HCT116 (cell line): ENCODE measurements around the gene SAE1. TPM values are rescaled to one million over a fixed set of nuclear protein-coding genes. Genes with fewer than 3 reads are reported as not detected.

Experiments
- ATAC-seq: fragments of 200-7000 bp; cut with Tn5 transposase; 2 replicates; pipeline ENCODE4 v1.9.1; 2020; ENCODE audit warnings: mild to moderate bottlenecking, moderate library complexity
- Bru-seq: library from RNA; stranded (reverse); fragments of 400-500 nt; gene quantifications from one replicate; lab custom pipeline; 2021; lab: Mats Ljungman, UMichigan
- BruChase-seq, 2 experiments: library from RNA; stranded (reverse); fragments of 400-500 nt; gene quantifications; one replicate each; lab custom pipeline; 2021; lab: Mats Ljungman, UMichigan
- BruUV-seq: library from RNA; stranded (reverse); fragments of 400-500 nt; replicated peaks from 2 replicates; lab custom pipeline; 2021; lab: Mats Ljungman, UMichigan
- CTCF ChIA-PET: fragments of 300-600 bp; sonication (Branson Sonifier 250); formaldehyde crosslinking; loops from one replicate; lab custom pipeline; 2021; ENCODE audit warnings: antibody characterized with exemption; lab: Charles Lee
- POLR2A ChIA-PET: fragments of 300-600, 350-600 bp; sonication (Branson Sonifier 250); formaldehyde crosslinking; loops from one replicate; lab custom pipeline; 2021; ENCODE audit warnings: antibody characterized with exemption; lab: Charles Lee
- RAD21 ChIA-PET, 2 experiments: fragments of 300-600 bp; sonication (Branson Sonifier 250); formaldehyde crosslinking; loops; one replicate each; lab custom pipeline; 2023; ENCODE audit warnings: low total read pairs in 2 of 2; ENCODE audit not compliant: uncharacterized antibody in 2 of 2, unreplicated experiment in 2 of 2, low non-redundant PET in 1 of 2; lab: Charles Lee
- DNase-seq: peaks from one replicate; pipeline ENCODE4 v3.0.0-alpha.2; 2010; ENCODE audit warnings: low read depth, low spot score
- H2AFZ ChIP-seq: fragments of 200-600 bp; shearing (Covaris generic), sonication (generic); 2 replicates; pipeline ENCODE4 v1.6.1; 2017; ENCODE audit warnings: low read depth, mixed run types, mixed read lengths, antibody characterized with exemption, low read length; ENCODE audit not compliant: poor library complexity, severe bottlenecking
- H3K27ac ChIP-seq: 2 replicates; pipeline ENCODE4 v1.5.1; 2012; ENCODE audit warnings: low read depth, low read length
- H3K27me3 ChIP-seq: fragments of 200-600 bp; sonication (generic); 2 replicates; pipeline ENCODE4 v1.6.1; 2016; ENCODE audit warnings: mixed run types, low read length, mixed read lengths; ENCODE audit not compliant: insufficient read depth
- H3K36me3 ChIP-seq, 2 experiments: fragments of 200-500 bp in 1 of 2; fragments of 200-600 bp in 1 of 2; sonication (Bioruptor generic) in 1 of 2; sonication (generic) in 1 of 2; 2 replicates each; pipeline versions ENCODE4 v1.5.1 to v1.6.1; 2014 to 2016; ENCODE audit warnings: low read length in 2 of 2, inconsistent platforms in 1 of 2, mixed read lengths in 1 of 2, mixed run types in 1 of 2; ENCODE audit not compliant: insufficient read depth in 2 of 2, control insufficient read depth in 1 of 2
- H3K4me1 ChIP-seq, 2 experiments: fragments of 200-600 bp in 1 of 2; sonication (generic) in 1 of 2; 2 replicates each; pipeline versions ENCODE4 v1.5.1 to v1.6.1; 2012 to 2017; ENCODE audit warnings: low read length in 2 of 2, inconsistent platforms in 1 of 2, mild to moderate bottlenecking in 1 of 2, mixed read lengths in 1 of 2, mixed run types in 1 of 2, moderate library complexity in 1 of 2; ENCODE audit not compliant: insufficient read depth in 2 of 2, control insufficient read depth in 1 of 2
- H3K4me2 ChIP-seq: fragments of 200-600 bp; sonication (generic); 2 replicates; pipeline ENCODE4 v1.6.1; 2017; ENCODE audit warnings: mixed run types, low read length, mixed read lengths
- H3K4me3 ChIP-seq, 2 experiments: fragments of 200-600 bp in 1 of 2; sonication (generic) in 1 of 2; replicated peaks in 1 of 2; 2 replicates each; pipeline ENCODE4 v1.5.1; 2011 to 2016; ENCODE audit warnings: low read length in 2 of 2, control low read depth in 1 of 2, low read depth in 1 of 2, mild to moderate bottlenecking in 1 of 2, mixed read lengths in 1 of 2, mixed run types in 1 of 2
- H3K79me2 ChIP-seq: fragments of 200-600 bp; sonication (generic); 2 replicates; pipeline ENCODE4 v1.6.1; 2017; ENCODE audit warnings: mild to moderate bottlenecking, mixed run types, low read length, moderate library complexity, mixed read lengths; ENCODE audit not compliant: insufficient read depth
- H3K9ac ChIP-seq: fragments of 200-600 bp; sonication (generic); 2 replicates; pipeline ENCODE4 v1.6.1; 2016; ENCODE audit warnings: low read length, mixed read lengths
- H3K9me2 ChIP-seq: fragments of 200-600 bp; sonication (generic), shearing (Covaris generic); 2 replicates; pipeline ENCODE4 v1.6.1; 2017; ENCODE audit warnings: mixed run types, mild to moderate bottlenecking, moderate library complexity; ENCODE audit not compliant: insufficient read depth
- H3K9me3 ChIP-seq, 2 experiments: fragments of 200-500 bp in 1 of 2; fragments of 200-600 bp in 1 of 2; sonication (Bioruptor generic) in 1 of 2; sonication (generic) in 1 of 2; 2 replicates each; pipeline ENCODE4 v1.6.1; 2014 to 2017; ENCODE audit warnings: low read length in 2 of 2, mixed read lengths in 2 of 2, inconsistent platforms in 1 of 2, low read depth in 1 of 2, mild to moderate bottlenecking in 1 of 2, mixed run types in 1 of 2, moderate library complexity in 1 of 2; ENCODE audit not compliant: control insufficient read depth in 1 of 2, insufficient read depth in 1 of 2
- H4K20me1 ChIP-seq: fragments of 200-600 bp; sonication (generic), shearing (Covaris generic); 2 replicates; pipeline ENCODE4 v1.6.1; 2017; ENCODE audit warnings: mixed run types, mild to moderate bottlenecking, moderate library complexity; ENCODE audit not compliant: insufficient read depth
- ATF3 ChIP-seq: IDR thresholded peaks from 2 replicates; pipeline ENCODE4 v1.6.1; 2012
- CBX3 ChIP-seq: IDR thresholded peaks from 2 replicates; pipeline ENCODE4 v1.6.1; 2012; ENCODE audit warnings: low read depth
- CEBPB ChIP-seq: IDR thresholded peaks from 2 replicates; pipeline ENCODE4 v1.6.1; 2012; ENCODE audit warnings: low read depth
- CTCF ChIP-seq, 3 experiments: fragments of 200-600 bp in 1 of 3; sonication (generic) in 1 of 3; IDR thresholded peaks in 2 of 3; conservative IDR thresholded peaks in 1 of 3; 2 replicates each; pipeline ENCODE4 v1.5.1; 2012 to 2017; ENCODE audit warnings: low read depth in 2 of 3, low read length in 2 of 3, antibody characterized with exemption in 1 of 3, borderline replicate concordance in 1 of 3, control low read depth in 1 of 3, mild to moderate bottlenecking in 1 of 3, mixed read lengths in 1 of 3, mixed run types in 1 of 3, moderate library complexity in 1 of 3; ENCODE audit not compliant: insufficient read depth in 1 of 3
- EGR1 ChIP-seq: IDR thresholded peaks from 2 replicates; pipeline ENCODE4 v1.6.1; 2012; ENCODE audit warnings: low read depth
- ELF1 ChIP-seq: IDR thresholded peaks from 2 replicates; pipeline ENCODE4 v1.6.1; 2012; ENCODE audit warnings: low read depth, borderline replicate concordance
- FOSL1 ChIP-seq: IDR thresholded peaks from 2 replicates; pipeline ENCODE4 v1.6.1; 2012; ENCODE audit warnings: low read depth
- JUND ChIP-seq: IDR thresholded peaks from 2 replicates; pipeline ENCODE4 v1.6.1; 2012
- POLR2A ChIP-seq: IDR thresholded peaks from 2 replicates; pipeline ENCODE4 v1.7.0; 2011; ENCODE audit warnings: borderline replicate concordance; ENCODE audit not compliant: insufficient read depth, insufficient read length; ENCODE audit errors: extremely low read depth
- RAD21 ChIP-seq: IDR thresholded peaks from 2 replicates; pipeline ENCODE4 v1.6.1; 2012; ENCODE audit warnings: low read depth, mild to moderate bottlenecking
- REST ChIP-seq: IDR thresholded peaks from 2 replicates; pipeline ENCODE4 v1.6.1; 2012; ENCODE audit warnings: low read depth
- SIN3A ChIP-seq: IDR thresholded peaks from 2 replicates; pipeline ENCODE4 v1.6.1; 2012; ENCODE audit warnings: low read depth
- SP1 ChIP-seq: IDR thresholded peaks from 2 replicates; pipeline ENCODE4 v1.6.1; 2012; ENCODE audit warnings: low read depth
- TCF7L2 ChIP-seq: IDR thresholded peaks from 2 replicates; pipeline ENCODE4 v1.7.0; 2011; ENCODE audit warnings: borderline replicate concordance, inconsistent platforms; ENCODE audit not compliant: insufficient read depth, insufficient read length; ENCODE audit errors: extremely low read depth
- YY1 ChIP-seq: IDR thresholded peaks from 2 replicates; pipeline ENCODE4 v1.6.1; 2011; ENCODE audit warnings: low read length, low read depth, moderate library complexity, mild to moderate bottlenecking; ENCODE audit not compliant: insufficient replicate concordance; ENCODE audit errors: extremely low read depth
- ZBTB33 ChIP-seq: IDR thresholded peaks from 2 replicates; pipeline ENCODE4 v1.6.1; 2011; ENCODE audit warnings: mild to moderate bottlenecking, low read length, moderate library complexity; ENCODE audit not compliant: insufficient replicate concordance; ENCODE audit errors: extremely low read depth
- intact Hi-C: fragments of 100-400 bp; cut with micrococcal nuclease; formaldehyde crosslinking; loops from 2 replicates; pipeline ENCODE4 v1.10.0; 2022
- long read RNA-seq: library from polyadenylated mRNA; unstranded; transcript quantifications from one replicate; pipeline ENCODE4 v2.0.0, GENCODE V29; 2021; ENCODE audit not compliant: unreplicated experiment
- polyA plus RNA-seq: library from polyadenylated mRNA; unstranded; fragments of >200 nt; gene quantifications from 2 replicates; pipeline ENCODE4 v1.2.1, GENCODE V29; 2012; ENCODE audit warnings: missing spikeins
- total RNA-seq: library from RNA; stranded (reverse); gene quantifications from one replicate; pipeline ENCODE4 v1.2.1, GENCODE V29; 2021; ENCODE audit not compliant: unreplicated experiment

SAE1 gene
- total RNA-seq (213 TPM), Bru-seq, nascent RNA (percentile 91 among the genes with signal in this experiment), BruChase-seq, experiment 1, labeled RNA remaining after a 6-hour chase (percentile 91 among the genes with signal in this experiment), BruChase-seq, experiment 2, labeled RNA remaining after a 2-hour chase (percentile 88 among the genes with signal in this experiment)
- 154 and 195 TPM in 2 replicates for polyA plus RNA-seq
- long read RNA-seq, transcript SAE1-201 (9 exons, 2,049 nt) = major isoform, 355 of 570 reads
- long read RNA-seq, transcript SAE1-202 (8 exons, 1,851 nt) = minor isoform, 25 of 570 reads
- long read RNA-seq, partial matches to known transcripts = 89 of 570 reads
- long read RNA-seq, other reads (novel, unspliced or antisense) = 96 of 570 reads

GRCh38 chr19:47130589-47131227 is at the start of gene SAE1:
TSS of gene SAE1 (plus strand) at chr19:47130835. CDS start at chr19:47130931, 96 bp downstream.
- Histone ChIP-seq H3K27ac (peak within 1 kb of the TSS; percentile 86), H3K79me2 (peaks cover 50% of the 10 kb centered on the region), H3K4me3 (peak within 1 kb of the TSS; percentile 98 to 100), H3K9ac (peak within 1 kb of the TSS; percentile 94), H2AFZ (peak within 1 kb of the TSS; percentile 52), H3K4me2 (peak within 1 kb of the TSS; percentile 96), H3K36me3 (peaks cover 5 to 11% of the 10 kb centered on the region in 2 experiments; a peak in 2 of 4 replicates), H4K20me1 (peaks cover 8% of the 10 kb centered on the region; the same call in 1 of the 2 replicates), H3K9me2 (no peaks in the 10 kb centered on the region), H3K27me3 (no peaks in the 10 kb centered on the region), H3K4me1 (peaks cover 31 to 46% of the 10 kb centered on the region in 2 experiments), H3K9me3 (peaks cover 0 to 4% of the 10 kb centered on the region in 2 experiments; a peak in 1 of 4 replicates)
- no TSS peak for BruUV-seq
- DNase-seq (peak; percentile 99), ATAC-seq (peak; percentile 90)
- CTCF ChIA-PET = interaction anchor here (1.2 kb wide), 1 partner anchor 9 kb away, joined by 3 read pairs; no protein-coding TSS in a partner anchor
- POLR2A ChIA-PET = interaction anchor here (1.3 to 1.6 kb wide), 2 partner anchors 11 to 17 kb away, joined by 3 to 11 read pairs; partner anchors contain the start of gene ZC3H4
- RAD21 ChIA-PET = interaction anchor here in 1 of 2 experiments (1.0 kb wide), 1 partner anchor 51 kb away, joined by 5 read pairs; no protein-coding TSS in a partner anchor
- intact Hi-C loops = no loop called here
- TF ChIP-seq FOSL1 (no peak), CBX3 (peak; percentile 81; the same call in 1 of the 2 replicates), SP1 (peak; percentile 43; the same call in 1 of the 2 replicates), EGR1 (peak; percentile 73), REST (no peak), JUND (no peak), SIN3A (0 out of 2 replicates have a peak, but pooled peaks have one; percentile 61), YY1 (peak; percentile 78), ZBTB33 (no peak), CEBPB (no peak), ATF3 (no peak), CTCF (IDR thresholded peaks at IDR 0.05 in 2 of 3, conservative IDR thresholded peaks at IDR 0.05 in 1 of 3; ENCODE audit: borderline replicate concordance in 1 of 3, insufficient read depth in 1 of 3, low read depth in 2 of 3, low read length in 2 of 3) (peak; percentile 12 to 38 (median 36); a peak in 3 of 6 replicates), TCF7L2 (peak; percentile 94), ELF1 (no peak), RAD21 (peak; percentile 54), POLR2A (no peak)
